ENCODE measurements around the gene ANKS1B.
"Not testable (repeated sequence)": the region's sequence is repeated elsewhere in the genome, so short reads cannot be mapped to it uniquely, and the experiment has no call there.

ANKS1B gene

DNA sequence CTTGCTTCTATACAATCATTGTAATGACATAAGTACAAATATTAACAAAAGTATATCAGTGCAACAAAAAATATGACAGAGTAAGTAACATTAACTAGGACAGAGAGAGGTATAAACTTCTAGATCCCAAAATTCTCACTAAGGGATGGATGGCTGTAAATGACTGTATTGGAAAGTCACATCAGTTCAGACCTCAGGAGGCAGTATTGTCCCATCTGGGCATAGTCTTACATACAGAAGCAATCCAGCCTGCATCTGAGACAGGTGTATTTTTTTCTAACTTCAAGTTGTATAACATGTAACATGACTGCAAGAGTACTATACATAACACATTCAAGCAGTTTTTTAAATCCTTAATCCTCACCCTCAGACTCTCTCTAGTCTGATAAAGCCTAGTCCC lies 238.2 kb downstream of the ANKS1B start:
- no peak for DNase-seq

- DNase-seq, result no peak
Measured at GRCh38 chr12:99745895-99746294, 238.8 kb downstream of the ANKS1B start.

DNA sequence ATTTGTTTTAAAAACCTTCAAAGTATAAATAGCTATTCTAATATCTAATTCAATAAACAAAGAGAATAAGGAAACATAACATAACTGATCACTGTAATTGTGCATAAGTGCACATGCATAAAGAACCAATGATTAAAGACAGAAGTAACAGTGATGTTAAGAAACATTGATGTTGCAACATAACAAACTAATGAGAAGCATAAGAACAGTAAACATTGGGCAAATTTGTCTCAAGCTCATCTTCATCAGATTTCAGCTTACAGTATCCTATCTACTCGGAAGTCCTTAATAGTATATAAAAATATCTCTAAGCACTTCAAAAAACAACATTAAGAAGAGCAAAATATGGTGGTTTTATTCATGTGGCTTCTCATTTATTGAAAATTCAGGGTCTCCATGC lies 239.6 kb downstream of the ANKS1B start:
- DNase-seq, result no peak

- DNase-seq, result no peak
Measured at GRCh38 chr12:99736760-99737269, 247.9 kb downstream of the ANKS1B start.

- DNase-seq, result no peak
Measured at GRCh38 chr12:99732131-99732530, 252.6 kb downstream of the ANKS1B start.

- DNase-seq, result no peak
Measured at GRCh38 chr12:99722690-99723486, 261.8 kb downstream of the ANKS1B start.

DNA sequence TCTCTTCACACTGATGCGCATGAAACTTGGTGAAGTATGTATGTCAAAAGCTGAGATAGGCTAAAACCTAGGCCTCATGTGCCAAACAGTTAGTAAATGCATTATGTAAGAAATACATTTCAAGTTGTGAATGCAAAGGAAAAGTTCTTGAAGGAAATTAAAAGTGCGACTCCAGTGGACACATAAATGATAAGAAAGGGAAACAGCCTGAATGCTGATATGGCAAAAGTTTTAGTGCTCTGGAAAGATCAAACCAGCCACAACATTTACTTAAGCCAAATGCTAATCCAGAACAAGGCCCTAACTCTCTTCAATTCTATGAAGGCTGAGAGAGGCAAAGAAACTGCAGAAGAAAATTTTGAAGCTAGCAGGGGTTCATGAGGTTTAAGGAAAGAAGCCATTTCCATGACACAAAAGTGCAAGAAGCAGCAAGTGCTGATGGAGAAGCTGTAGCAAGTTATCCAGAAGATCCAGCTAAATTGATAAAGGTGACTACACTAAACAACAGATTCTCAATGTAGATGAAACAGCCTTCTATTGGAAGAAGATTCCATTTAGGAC lies 262.9 kb downstream of the ANKS1B start:
- DNase-seq, result no peak

DNA sequence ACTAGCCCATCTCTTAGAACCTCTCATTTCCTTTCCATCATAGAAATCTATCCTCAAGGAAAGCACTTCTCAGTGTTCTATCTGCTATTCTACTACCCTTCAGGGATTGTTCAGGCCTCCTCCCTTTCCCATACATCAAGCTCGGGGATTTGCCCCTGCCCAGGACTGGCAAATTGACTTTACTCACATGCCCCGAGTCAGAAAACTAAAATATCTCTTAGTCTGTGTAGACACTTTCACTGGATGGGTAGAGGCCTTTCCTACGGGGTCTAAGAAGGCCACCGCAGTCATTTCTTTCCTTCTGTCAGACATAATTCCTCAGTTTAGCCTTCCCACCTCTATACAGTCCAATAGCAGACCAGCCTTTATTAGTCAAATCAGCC lies 264.7 kb downstream of the ANKS1B start:
- not testable (repeated sequence) for DNase-seq

GRCh38 chr12:99719411-99720082 lies 265.2 kb downstream of the ANKS1B start:
- DNase-seq, result not testable (repeated sequence)

DNA sequence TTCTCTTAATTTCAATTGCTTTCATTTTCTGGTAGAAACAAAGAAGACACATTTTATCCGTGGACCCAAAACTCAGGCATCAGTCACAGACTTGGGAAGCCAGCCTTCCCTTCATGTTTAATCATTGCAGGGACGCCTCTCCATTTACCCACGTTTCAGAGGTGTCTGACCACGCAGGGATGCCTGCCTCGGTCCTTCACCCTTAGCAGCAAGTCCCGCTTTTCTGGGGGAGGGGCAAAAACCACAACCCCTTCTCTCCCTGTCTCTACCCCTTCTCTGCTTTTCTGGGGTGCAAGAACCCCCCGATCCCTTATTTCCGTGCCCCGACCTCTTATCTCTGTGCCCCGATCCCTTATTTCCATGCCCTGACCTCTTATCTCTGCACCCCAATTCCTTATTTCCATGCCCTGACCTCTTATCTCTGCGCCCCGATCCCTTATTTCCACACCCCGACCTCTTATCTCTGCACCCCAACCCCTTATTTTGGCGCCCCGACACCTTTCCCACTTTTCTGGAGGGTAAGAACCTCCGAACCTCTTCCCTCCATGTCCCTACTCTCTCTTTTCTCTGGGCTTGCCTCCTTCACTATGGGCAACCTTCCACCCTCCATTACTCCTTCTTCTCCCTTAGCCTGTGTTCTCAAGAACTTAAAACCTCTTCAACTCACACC lies 268.8 kb downstream of the ANKS1B start:
- DNase-seq, result not testable (repeated sequence)

GRCh38 chr12:99714921-99715320 lies 269.8 kb downstream of the ANKS1B start:
- not testable (repeated sequence) for DNase-seq

GRCh38 chr12:99713946-99714520 lies 270.7 kb downstream of the ANKS1B start:
- DNase-seq, result no peak

DNA sequence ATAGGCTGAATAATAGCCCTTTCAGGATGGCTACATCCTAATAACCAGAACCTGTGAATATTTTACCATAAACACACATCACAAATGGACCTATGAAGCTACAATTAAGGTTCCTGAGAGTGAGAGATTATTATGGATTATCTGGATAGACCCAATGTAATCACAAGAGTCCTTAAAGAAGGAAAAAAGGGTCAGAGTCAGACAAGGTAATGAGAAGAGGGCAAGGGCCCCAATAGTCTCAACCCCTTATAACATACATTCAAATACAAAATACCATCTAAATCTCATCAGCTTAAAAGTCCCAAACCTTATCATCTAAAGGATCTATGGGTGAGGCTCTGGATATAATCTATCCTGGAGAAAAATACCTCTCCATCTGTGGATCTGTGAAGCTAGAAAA lies 272.5 kb downstream of the ANKS1B start:
- no peak for DNase-seq

- no peak for DNase-seq
Measured at GRCh38 chr12:99711246-99711645, 273.5 kb downstream of the ANKS1B start.

- DNase-seq, result no peak
Measured at GRCh38 chr12:99709619-99710018, 275.1 kb downstream of the ANKS1B start.

- DNase-seq, result no peak
Measured at GRCh38 chr12:99709116-99709515, 275.6 kb downstream of the ANKS1B start.

- no peak for DNase-seq
Measured at GRCh38 chr12:99707883-99708282, 276.9 kb downstream of the ANKS1B start.

DNA sequence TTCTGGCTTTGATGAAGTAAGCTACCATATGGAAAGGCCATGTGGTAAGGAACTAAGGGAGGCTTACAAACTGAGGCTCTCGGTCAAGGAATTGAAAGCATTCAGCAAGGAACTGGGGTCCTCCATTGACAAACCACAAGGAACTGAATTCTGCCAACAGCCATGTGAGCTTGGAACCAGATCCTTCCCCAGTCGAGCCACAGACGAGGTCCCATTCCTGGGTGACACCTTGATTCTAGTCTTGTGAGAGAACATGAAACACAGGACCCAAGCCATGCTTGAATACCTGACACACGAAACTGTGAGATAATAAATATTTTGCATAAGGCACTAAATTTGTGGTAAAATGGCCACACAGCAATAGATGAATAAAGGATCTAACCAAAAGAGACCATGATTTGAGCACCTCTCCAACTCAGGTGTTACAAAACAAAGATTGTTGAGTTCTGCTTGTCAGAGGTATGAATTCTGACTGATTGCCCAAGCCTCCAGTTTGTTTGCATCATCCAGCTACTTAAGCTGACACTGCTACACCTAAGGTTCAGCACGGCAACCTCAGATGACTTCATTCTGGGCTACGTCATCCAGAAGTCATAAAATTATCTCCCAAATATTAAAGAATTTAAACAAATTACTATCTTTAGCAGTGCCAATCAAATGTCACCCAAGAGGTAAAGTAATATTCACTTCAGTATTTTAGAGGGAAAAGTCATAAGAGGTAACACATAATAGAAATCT lies 277.8 kb downstream of the ANKS1B start:
- no peak for DNase-seq

DNA sequence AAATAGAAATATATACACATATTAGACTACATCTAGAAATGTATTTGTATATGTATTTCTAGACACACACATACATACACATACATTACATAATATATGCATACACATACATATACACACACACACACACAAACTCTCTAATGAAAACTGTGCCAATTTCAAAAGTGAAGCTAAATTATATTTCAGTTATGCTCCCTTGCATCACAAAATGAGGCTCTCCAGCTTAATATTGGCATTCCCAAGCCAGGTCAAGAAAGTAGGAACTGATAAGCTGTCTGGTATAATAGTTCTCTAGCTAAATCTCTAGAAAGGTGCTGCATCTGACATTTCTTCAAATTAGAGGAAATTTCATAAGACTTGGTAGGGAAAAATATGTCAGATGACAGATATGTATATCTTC lies 280.3 kb downstream of the ANKS1B start:
- no peak for DNase-seq

DNA sequence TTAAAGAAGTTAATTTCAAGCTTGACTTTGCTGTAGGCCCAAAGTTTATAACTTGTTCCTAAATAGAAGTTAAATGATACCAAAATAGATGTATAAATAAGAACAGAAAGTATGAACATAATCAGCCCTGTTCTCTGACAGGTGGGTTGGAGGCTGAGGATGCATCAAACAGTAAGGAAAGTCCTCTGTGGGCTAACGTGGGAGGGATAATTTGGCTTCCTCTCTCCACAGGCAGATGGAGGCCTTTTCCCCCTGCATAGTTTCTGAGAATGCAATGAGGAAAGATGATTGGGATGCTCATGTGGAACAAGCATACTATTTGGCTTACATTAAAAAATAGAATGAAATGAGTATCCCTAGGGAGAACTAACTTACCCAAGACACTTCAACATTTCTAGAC lies 280.7 kb downstream of the ANKS1B start:
- no peak for DNase-seq

DNA sequence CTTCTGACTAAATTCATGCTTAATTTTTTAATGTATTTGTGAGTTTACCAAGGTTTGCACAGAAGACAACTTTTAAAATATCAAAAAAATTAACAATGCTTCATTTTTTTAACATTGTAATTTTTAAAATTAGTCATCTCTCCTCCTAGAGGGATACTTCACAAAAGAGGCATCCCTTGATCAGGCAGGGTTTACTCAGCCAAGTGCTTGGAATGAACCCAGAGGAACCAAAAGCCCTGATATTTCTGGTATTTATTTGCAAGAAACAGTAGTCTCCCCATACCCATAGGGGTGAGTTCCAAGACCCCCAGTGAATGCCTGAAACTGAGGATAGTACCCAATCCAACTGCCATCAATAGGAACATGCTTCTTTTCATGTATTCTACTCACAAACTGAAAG lies 284.7 kb downstream of the ANKS1B start:
- DNase-seq, result no peak

DNA sequence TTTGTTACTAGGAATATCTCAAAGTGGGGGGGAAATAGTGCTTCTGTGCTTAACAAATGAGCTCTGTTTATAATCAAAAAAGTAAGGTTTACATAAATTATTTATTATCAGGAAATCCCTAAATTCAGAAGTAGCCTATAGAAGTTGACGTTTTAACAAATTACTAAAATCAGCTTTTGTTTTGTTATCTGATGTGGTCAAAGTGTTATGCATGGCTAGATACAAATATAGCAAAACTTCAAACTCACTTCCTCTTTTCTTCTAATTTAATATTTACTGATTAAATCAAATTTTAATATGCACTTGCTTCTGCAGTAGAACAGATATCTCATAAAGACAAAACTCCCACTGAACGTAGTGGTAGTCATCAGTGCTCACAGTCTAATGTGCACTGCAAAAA lies 289.7 kb downstream of the ANKS1B start:
- DNase-seq, result no peak
